C4-2B (cell line): ENCODE results near the gene FGA.

ENCODE experiments used
- H3K27ac ChIP-seq: fragments of 450-650 bp; 2 replicates; pipeline ENCODE4 v1.5.1; 2017
- ZFX ChIP-seq: fragments of 450-650 bp; IDR thresholded peaks from 2 replicates; pipeline ENCODE4 v1.6.1; 2017
- TF ChIP-seq, protein P1 (sequence below): fragments of 450-650 bp; conservative IDR thresholded peaks from 2 replicates; pipeline ENCODE4 v1.5.1; 2017; ENCODE audit warnings: mild to moderate bottlenecking

Gene FGA

GRCh38 chr4:154590329-154591006 is at the start of gene FGA:
FGA (minus strand) TSS chr4:154590742; CDS start chr4:154590687, 55 bp downstream.
- TF ChIP-seq ZFX, result no peak
- TF ChIP-seq, protein P1, sequence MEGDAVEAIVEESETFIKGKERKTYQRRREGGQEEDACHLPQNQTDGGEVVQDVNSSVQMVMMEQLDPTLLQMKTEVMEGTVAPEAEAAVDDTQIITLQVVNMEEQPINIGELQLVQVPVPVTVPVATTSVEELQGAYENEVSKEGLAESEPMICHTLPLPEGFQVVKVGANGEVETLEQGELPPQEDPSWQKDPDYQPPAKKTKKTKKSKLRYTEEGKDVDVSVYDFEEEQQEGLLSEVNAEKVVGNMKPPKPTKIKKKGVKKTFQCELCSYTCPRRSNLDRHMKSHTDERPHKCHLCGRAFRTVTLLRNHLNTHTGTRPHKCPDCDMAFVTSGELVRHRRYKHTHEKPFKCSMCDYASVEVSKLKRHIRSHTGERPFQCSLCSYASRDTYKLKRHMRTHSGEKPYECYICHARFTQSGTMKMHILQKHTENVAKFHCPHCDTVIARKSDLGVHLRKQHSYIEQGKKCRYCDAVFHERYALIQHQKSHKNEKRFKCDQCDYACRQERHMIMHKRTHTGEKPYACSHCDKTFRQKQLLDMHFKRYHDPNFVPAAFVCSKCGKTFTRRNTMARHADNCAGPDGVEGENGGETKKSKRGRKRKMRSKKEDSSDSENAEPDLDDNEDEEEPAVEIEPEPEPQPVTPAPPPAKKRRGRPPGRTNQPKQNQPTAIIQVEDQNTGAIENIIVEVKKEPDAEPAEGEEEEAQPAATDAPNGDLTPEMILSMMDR, result no peak
- H3K27ac ChIP-seq, result no peak within 1 kb of the TSS

GRCh38 chr4:154634058-154634457 is 43.5 kb upstream of the FGA start:
- H3K27ac ChIP-seq, result no peak overlapping the region
- no peak for TF ChIP-seq ZFX
- TF ChIP-seq, protein P1, result no peak

DNA sequence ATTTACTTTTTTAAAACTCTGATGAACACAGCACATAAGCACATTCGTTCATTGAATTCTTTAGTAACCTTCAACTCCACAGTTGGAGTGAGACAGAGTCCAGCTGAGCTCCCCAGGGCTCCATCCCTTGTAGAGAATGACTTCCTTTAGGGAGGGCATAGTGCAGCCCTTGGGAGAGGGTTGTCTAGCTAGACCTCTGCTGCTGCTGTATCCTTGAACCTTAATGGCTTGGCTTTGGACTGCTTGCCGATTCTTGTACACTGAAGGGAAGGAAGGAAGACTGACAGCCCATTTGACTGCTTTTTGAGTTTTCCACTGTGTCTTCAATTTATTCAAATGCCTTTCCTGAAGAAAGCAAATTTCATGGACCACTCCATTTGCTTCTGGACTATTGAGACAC is 41.3 kb upstream of the FGA start:
- TF ChIP-seq ZFX, result no peak
- TF ChIP-seq, protein P1, result no peak
- no peak overlapping the region for H3K27ac ChIP-seq

DNA sequence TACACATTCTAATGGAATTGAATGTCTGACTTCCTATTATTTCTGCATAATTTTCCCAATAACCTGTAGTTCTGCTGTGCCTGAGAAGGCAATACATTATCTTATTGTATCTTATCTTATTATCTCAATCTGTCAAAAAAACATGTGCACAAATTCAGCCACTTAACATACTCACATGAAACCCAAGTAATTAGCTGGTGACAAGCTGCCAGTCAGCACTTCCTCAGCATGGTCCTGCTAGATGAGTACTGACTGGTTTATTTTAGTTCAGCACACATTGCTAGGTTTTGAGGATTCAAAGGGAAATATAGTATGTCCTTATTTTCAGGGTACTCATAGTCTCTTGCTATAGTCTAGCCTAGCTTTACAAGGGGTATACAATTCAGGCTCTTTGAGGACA is 39.8 kb upstream of the FGA start:
- H3K27ac ChIP-seq, result no peak overlapping the region
- TF ChIP-seq ZFX, result no peak

DNA sequence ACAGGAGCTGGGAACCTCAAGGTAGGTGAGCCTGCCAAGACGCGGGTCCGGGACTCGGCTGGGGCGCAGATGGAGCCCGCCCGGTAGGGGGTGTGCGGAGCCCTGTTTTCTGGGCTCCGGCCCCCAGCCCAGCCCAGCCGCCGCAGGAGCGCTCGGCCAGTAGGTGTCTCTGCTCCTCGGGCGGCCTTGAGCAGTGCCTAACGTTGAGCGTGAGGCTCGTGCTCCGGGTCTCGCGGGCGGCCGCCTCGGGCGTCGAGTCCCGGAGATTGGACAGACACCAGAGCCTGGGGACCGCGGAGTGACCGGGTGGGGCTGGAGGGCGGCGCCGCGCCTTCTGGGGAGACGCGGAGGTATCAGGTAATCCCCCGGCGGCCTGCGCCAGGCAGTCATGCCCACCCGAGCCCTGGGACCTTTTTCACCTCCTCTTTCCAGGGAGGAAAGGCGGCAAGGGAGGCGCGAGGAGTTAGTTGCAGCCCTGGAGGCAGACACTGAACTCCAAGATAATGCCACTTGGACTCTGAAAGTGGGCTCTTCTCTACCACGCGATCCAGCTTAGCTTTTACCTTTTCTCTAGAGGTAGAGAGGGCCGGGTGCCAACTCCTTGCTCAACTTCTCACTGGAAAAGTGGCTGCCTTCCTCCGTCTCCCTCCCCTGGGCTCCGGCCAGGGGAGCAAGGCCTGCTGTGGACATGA is 36.4 kb upstream of the FGA start:
- TF ChIP-seq, protein P1, result peak; percentile 78
- no peak for TF ChIP-seq ZFX
- no peak overlapping the region for H3K27ac ChIP-seq

GRCh38 chr4:154625971-154626370 is 35.4 kb upstream of the FGA start:
- no peak for TF ChIP-seq ZFX
- TF ChIP-seq, protein P1, result no peak

GRCh38 chr4:154623995-154624394 is 33.5 kb upstream of the FGA start:
- H3K27ac ChIP-seq, result no peak overlapping the region
- TF ChIP-seq, protein P1, result no peak
- TF ChIP-seq ZFX, result no peak

More at GRCh38 chr4:154625971-154626370, 35.4 kb upstream of the FGA start:
- H3K27ac ChIP-seq, result no peak overlapping the region
